ENCODE results near the gene UNC5A.

Gene UNC5A

DNA sequence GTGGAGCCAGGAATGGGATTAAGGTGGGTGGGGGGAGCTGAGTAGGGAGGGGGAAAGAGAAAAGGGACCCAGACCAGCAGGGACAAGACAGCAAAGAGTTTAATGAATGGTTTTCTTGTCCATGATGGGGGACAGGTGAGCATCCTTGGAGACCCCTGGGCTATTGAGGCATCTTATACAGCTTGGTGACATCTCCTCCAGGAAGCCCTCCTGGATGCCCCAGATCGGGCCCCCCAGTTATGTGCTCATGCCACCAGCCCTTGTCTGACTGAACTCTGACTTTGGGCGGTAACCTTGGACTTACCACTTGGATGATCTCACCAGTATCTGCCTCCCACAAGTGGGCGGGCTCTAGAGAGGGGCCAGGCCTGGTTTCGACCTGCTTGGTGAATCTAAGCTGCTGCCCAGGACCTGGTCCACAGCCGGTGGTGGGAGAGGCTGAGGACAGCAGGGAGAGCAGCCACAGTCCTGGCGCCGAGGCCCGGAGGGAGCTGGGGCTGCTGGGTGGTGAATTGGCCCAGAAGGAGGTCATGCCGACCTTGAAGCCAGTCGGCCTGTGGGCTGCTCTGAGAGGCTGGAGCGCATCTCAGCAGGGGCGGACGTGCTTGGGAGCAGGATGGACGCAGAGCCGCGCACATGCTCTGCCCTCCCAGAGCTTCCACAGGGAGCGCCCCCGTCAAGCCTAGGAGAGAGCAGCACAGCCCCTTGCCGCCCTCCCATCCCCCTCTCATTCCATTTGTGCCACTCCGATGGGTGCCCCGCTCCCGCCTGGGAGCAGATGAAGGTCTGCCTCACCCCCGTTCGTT is 36.2 kb downstream of the UNC5A start:
- DNase-seq (ENCODE audit: low read depth, low spot score) = no peak

DNA sequence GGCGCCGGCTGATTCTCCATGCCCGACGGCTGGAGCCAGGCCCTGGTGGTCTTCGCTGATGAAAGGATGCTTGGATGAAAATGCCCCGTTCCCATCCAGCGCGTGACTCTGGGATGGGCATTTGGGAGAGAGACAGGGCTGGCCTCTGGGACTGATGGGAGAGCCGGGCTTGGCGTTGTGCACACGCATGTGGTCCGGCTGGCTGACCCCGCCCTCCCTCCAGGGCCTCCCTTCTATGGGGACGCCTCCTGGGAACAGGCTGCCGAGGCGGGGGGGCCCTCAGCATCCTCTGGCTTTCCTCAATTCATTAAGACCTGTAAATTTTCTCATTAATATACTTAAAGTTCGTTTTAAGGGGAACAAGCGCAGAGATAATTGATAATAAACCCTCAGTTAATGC is 36.8 kb downstream of the UNC5A start:
- no peak for DNase-seq (ENCODE audit: low read depth, low spot score)

DNA sequence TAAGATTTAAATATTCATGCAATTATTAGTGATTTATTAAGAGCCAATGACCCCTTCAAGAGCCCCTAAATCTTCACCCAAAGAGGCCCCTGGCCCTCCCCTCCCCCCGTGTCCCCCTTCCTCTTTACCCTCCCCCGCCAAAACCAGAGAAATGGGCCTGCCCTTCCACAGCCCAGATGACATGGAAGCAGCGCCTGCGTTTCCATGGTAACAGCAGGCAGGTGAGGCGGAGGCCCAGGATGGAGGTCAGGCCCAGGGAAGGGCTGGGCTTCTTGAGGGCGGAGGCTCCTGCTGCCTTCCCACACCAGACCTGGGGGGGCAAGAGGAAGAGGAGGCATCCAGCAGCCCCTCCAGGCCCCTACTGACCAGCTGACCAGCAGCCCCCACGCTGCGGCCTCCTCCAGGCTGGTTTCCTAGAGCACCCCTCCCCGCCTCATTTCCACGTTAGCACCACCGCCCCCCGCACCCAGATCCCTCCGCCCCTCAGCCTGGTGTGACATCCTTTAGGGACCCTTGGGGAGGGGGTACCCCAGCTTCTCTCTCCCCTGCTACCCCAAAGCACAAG is 37.4 kb downstream of the UNC5A start:
- DNase-seq (ENCODE audit: low read depth, low spot score) = no peak

DNA sequence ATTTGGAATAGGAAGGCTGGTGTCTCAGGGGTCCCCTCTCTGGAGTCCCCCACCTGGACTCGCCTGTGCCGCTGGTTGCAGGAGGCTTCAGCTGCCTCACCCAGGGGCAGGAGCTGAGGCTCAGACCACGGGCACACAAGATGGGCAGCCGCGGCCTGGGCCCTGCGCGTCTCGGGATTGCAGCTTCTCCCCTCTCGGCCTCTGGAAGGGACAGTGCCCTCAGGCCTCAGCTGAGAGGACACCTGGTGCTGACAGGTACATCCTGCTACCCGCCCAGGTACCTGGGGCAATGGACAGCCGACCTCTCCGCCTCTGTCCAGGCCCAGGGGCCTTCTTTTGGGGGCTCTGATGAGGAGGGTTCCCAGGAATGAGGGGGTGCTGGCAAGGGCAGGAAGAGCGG is 38.3 kb downstream of the UNC5A start:
- no peak for DNase-seq (ENCODE audit: low read depth, low spot score)

DNA sequence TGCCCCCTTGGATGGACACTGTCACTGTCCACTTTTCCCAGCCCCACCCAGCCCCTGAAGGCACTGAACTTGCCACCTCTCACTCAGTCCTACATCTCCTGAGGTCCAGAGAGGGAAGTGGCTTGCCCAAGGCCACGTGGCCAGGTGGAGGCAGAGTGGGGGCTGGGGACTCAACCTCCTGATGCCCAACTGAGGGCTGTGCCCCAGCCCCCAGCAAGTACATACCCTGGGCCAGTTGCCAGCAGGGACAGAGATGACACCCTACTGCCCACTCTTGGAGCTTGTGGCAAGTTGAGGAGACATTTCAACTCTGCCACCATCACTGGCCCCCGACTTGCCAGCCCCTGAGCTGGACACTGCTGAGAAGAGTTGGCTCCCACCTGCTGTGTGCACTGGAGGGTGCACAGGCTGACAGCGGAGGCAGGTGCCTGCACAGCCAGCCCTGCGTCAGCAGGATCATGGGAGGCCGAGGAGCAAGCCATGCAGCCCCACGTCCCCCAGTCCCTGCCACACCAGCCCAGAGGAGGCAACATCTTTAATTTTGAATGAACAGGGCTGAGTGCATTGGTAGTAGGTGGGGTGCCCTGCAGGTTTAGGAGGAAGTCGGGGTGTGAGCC is 39.4 kb downstream of the UNC5A start:
- DNase-seq (ENCODE audit: low read depth, low spot score) = no peak

DNA sequence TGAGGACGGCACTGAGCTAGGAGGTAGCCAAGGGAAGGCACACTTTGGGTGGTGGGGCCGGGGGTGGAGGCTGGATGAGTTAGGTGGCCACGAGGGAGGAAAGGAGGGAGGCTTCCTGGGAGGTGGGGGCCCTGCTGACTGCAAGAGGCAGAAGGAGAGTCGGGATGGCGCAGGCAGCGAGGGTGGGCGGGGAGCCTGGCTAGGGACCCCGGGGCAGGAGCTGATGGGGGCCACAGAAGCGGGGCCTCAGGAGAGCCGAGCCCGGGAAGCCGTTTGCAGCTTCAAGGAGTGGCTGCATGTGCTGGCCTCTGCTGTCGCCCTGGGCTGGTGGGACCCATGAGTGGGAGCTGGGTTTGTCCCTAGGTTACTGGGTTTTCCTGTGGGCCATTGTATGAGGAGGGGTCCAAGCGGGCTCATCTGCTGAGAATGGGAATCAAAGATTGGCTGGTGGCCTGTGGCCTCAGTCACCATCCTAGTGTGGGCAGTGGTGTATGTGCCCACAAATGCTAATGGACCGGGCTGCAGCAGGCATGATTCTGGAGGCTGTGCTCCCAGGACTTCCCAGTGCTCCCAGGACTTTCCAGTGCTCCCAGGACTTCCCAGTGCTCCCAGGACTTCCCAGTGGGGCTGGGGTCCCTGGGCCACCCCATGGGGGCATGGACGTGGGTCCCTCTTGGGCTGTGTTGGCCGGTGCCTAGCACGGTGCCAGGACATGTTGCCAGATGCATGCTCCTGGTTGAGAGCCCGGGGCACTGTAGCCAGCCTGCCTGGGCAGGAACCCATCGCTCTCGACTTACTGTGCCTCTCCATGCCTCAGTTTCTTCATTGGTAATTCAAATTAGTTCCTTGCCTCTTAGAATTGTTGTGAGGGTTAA is 40.2 kb downstream of the UNC5A start:
- DNase-seq (ENCODE audit: low read depth, low spot score) = no peak

DNA sequence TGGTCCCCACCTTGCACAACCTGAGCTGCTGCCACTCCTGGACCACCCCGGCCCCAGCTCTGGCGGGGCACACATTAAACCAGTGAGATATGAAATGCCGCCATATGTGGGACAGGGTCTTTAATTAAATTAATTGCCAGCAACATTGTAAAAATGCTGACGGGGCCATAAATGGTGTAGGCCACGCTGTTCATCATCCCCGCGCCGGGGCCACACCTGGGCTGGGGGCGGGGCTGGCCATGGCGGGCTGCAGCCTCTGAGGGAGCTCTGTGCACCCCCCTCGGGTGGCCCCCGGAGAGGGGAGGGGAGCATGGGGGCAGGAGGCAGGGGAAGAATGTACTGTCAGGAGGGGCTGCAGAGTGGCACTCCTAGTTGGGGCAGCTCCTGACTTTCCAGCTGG is 41.0 kb downstream of the UNC5A start:
- no peak for DNase-seq (ENCODE audit: low read depth, low spot score)

DNA sequence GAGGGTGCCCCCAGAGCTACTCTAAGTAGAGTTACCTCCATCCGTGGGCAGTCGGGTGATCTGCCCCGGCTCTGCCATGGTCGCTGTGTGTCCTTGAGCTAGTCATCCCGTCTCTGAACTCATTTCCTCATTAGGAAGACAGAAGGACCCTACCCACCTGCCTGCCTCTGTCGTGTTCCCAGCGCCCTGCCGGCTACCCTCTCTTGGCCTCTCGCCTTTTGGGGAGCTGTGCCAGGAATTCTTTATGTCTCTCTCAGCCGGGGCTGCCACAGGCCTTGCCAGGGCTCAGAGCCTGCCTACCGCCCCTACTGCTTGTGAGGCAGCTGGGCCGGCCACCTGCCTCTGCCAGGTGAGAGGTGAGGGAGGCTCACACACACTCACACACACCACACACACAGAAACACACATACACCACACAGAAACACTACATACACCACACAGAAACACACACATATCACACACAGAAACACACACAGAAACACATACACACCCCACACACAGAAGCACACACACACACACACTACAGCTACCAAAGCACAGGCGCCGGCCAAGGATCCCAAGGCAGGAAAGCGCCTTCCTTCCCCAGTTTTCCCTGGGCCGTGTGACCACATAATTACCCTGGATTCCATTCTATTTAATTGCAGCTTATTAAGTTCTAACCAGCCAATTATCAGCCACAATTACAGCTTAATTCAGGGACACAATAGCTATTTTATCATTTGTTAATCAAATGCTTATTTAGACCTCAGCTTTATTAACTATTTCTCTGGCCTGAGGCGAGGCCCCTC is 41.7 kb downstream of the UNC5A start:
- DNase-seq (ENCODE audit: low read depth, low spot score) = no peak

DNA sequence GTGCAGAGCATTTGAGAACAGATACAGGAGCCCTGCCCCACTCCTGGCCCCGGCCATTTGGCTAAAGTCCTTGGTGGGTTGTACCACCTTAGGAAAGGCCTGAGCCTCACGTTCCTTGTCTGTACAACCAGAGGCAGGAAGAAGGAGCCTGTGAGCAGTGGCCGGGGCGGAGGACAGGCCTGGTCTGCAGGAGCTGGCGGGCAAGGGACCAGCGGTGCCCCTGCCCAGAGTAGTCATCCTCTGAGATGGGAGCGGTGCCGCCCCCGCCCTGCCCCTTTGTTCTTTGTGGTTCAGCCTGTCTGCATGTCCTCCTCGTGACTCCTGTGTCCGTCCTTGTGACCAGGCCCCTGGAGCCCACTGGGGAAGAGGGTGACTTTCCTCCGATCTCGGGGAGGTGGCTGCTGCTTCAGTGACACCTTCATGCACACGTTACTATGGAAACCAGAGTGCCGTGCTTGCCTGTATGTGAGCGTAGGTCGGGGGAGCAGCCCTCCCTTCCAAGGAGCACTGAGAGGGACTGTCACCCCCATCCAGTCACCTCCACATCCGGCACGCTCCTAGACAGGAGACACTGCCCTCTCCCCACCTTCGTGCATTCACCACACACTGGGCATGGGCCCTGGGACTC is 42.9 kb downstream of the UNC5A start:
- no peak for DNase-seq (ENCODE audit: low read depth, low spot score)

DNA sequence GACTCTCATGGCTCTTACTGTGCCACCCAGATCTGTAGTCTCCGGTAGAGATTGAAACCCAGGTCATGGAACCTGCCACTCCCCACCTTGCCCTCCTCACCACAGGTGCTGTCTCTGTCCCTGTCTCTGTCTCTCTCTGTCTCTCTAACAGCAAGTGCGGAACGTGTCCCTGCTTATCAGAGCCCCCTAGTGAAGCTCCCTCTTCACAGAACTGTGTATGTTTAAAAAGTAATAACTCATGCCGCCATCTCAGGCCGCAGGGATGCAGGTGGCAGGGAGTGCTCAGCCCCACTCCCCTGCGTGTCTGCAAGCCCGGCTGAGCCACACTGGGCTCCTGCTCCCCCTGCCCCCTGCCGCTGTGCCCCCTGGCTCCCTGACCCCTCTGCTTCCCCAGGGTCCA is 43.8 kb downstream of the UNC5A start:
- DNase-seq (ENCODE audit: low read depth, low spot score) = no peak

DNA sequence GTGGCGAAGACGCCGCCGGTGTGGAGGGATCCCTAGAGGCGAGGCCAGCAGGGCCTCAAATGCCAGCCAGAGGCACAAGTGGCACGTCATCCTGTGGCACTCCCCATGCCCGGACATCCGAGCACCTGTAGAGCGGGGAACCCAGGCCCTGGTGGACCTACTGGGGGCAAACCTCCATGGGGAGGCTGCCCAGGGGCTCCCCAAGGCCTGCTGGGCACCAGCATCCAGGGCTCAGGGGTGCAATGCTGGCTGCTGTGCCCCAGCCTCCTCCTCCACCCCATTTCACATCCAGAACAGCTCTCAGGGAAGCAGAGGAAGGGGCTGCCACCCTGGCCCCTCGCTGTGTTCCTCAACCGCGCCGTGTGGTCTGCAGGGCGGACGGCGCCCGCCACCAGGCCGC is 45.2 kb downstream of the UNC5A start:
- no peak for DNase-seq (ENCODE audit: low read depth, low spot score)

DNA sequence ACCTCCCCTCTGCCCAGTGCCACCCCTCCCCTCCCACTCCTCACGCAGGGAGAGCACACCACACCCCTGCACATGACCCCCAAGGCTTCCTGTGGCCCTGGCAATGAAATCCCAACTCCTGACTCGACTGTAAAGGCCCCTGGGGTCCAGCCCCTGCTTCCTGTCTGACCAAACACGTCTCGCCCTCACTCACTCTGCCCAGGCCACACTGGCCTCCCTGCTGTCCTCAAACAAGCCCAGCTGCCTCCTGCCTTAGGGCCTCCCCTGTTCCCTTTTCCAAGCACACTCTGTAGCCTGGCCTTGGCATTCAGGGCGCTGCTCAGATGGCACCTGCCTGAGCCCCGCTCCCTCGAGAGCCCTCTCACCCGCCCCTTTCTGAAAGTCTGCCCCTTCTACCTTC is 46.4 kb downstream of the UNC5A start:
- DNase-seq (ENCODE audit: low read depth, low spot score) = no peak

DNA sequence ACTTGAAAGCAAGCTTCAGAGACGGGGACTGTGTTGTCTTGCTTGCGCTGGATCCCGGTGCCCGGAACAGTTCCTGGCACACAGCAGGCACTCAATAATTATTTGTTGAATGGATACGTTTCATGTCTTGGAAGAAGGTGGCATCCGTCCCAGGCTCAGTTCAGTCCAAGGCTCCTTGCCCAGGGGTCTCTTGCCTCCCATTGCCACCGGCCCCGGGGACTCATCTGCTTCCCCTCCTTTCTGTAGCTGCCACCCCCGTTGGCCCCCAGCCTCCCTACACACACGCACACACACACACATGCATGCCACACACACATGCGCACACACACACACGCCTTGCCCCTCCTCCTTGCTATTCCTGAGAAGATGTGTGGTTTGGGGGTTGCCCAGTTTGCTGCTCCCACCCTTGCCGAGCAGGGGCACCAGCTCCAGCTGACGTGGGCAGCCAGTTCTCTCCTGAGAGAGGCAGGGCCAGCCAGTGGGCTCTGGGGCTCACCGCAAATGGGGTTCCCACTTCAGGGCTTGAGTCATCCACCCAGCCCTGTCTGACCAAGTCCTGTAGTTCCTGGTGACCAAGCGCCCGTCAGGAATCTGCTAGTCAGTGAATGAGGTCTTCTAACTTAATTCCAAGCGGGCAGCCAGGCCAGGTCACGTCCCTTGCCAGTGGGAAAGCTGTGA is 47.0 kb downstream of the UNC5A start:
- no peak for DNase-seq (ENCODE audit: low read depth, low spot score)

DNA sequence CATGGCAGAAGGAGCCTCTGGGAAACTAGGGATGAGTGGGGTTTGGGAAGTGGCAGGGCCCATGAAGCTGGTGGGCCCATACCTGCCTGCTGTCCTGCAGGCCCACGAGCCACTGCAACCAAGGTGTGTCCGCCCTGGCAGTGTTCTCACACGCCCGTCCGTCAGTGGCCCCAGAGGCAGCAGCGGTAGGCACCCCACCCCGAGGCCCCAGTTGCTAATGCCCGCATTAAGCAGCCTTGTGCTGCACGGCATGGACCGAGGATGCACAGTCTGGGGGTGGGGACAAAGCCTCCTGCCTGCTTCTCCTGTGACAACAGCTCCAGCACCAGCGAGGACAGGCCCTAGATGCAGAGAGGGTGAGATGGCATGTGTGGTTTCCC is 47.5 kb downstream of the UNC5A start:
- no peak for DNase-seq (ENCODE audit: low read depth, low spot score)

DNA sequence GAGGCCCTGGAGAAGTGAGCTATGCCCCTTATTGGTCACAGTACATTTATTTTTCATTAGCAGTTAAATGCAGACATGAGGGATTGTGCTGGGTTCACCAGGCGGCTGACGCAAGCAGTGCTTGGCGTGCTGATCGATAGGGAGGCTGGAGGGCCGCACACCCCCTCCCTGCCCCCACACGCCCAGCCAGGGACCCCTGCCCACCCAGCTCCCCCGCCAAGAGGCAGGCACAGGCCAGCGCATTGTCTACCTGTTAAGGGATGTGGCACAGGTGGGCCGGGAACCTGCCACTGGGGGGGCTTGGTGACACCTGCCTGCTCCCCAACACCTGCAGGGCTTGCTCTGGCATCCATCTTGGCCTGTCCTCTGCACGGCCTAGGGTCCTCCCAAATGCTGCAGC is 49.6 kb downstream of the UNC5A start:
- DNase-seq (ENCODE audit: low read depth, low spot score) = no peak

DNA sequence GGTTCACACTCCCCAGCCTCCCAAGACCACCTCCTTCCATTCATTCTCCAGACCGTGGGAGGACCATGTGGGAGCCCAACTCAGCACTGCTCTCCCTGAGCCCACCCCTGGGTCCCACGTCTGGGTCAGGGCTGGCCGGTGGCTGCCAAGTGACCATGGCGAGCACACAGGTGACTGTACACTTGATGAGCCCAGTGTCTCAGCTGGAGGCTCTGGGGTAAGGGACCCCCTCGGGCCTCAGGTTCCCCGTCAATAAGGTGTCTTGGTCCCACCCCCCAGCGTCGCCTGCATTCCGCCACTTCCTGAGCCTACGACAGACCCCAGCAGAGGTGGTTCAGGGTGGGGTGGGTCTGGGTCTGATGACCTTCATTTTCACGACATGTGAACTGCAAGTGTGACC is 50.0 kb downstream of the UNC5A start:
- no peak for DNase-seq (ENCODE audit: low read depth, low spot score)

DNA sequence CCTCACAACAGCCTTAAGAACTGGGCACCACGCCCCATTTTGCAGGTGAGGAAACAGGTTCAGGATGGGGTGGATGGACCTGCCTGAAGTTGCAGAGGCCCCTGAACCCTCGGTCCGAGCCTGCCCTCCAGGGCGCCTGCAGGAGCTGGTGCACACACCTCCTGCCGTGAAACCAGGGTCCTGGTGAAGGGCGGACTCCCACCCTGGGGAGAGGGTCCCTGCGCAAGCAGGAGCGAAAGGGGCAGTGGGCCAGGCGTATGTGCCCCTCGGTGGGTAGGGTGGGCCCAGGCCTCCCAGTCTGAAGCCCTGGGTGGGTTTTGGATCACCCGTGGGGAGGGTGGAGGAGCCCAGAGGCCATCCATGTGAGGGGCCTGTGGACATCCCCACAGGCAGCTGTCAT is 50.9 kb downstream of the UNC5A start:
- no peak for DNase-seq (ENCODE audit: low read depth, low spot score)

DNA sequence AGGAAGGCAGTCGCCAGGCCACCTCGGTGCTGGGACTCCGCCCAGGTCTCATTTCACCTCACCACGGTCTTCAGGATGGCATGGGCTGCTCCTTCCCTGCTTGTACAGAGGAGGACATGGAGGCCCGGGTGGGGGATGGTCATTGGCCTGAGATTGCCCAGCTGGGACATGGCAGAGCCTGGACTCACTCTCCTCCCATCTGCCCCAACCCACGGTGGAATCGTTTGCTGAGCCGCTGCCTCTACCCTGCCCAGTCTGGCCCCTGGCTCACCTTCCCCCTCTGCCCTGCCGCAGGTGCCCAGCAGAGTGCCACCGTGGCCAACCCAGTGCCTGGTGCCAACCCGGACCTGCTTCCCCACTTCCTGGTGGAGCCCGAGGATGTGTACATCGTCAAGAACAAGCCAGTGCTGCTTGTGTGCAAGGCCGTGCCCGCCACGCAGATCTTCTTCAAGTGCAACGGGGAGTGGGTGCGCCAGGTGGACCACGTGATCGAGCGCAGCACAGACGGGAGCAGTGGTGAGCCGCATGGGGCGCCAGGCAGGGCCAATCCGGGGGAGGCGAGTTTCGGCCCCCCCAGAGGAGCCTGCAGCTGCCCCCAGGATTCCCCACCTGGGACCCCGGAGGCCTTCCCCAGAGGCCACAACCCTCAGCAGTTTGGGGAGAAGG is 52.1 kb downstream of the UNC5A start:
- DNase-seq (ENCODE audit: low read depth, low spot score) = no peak

DNA sequence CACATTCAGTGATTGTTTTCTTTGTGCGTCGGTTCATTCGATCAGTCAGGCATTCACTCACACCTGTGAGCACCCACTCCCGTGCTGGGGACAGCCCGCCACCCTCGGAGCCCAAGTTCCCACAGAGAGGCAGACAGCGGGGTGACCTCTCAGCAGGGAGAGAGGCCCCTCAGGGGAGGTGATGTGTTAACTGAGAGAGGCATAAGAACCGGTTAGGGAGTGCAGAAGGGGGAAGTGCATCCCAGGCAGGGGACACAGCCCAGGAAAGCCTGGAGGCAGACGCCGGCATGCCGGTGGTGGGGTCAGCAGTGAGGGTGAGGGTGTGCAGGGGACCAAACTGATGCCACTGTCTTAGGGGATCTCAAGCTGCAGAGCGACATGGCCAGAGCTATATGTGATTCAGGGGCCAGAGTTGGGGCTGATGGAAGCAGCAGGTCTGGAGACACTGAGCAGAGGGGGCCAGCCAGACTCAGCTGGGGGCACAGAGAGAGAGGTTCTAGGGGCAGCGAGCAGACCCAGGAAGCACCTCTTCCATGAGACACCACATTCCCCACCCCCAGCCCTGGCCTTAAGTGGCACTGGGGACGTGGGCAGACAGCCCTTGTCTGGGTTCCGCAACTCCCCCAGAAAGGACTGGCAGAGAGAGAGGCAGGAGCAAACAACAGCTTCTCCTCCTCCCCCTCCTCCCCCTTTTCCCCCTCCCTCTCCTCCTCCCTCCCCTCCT is 52.8 kb downstream of the UNC5A start:
- no peak for DNase-seq (ENCODE audit: low read depth, low spot score)
